Pancreas (tissue), 10 donors: ENCODE measurements around the gene PKD1L1. TPM values are rescaled to one million over a fixed set of nuclear protein-coding genes. Genes with fewer than 3 reads are reported as not detected.

Experiments
- ATAC-seq, 4 donors: fragments of 200-7000 bp; cut with Tn5 transposase; one replicate each; pipeline versions ENCODE4 v1.8.0 to v1.9.1; 2020; ENCODE audit warnings: mild to moderate bottlenecking in 4 of 4, moderate library complexity in 4 of 4
- DNase-seq, 6 donors: peaks; one replicate each; pipeline ENCODE4 v3.0.0-alpha.2; 2020
- FAIRE-seq: peaks from 2 replicates; lab custom pipeline; 2012; peaks lifted over from hg19 to GRCh38; lab: Jason Lieb, UNC
- H3K27ac ChIP-seq, 4 donors: fragments of 200-600 bp; sonication (generic); 1 replicate in 3 of 4; 2 replicates in 1 of 4; pipeline versions ENCODE4 v1.5.0 to v1.8.0; 2020
- H3K27me3 ChIP-seq, 4 donors: fragments of 200-600 bp; one replicate each; pipeline ENCODE4 v1.8.0; 2021
- H3K36me3 ChIP-seq, 3 donors: fragments of 200-600 bp; sonication (generic) in 1 of 3; one replicate each; pipeline versions ENCODE4 v1.5.0 to v1.8.0; 2020 to 2021
- H3K4me1 ChIP-seq, 3 donors: fragments of 200-600 bp; one replicate each; pipeline ENCODE4 v1.8.0; 2021
- H3K4me3 ChIP-seq, 4 donors: fragments of 200-600 bp; sonication (generic) in 2 of 4; one replicate each; pipeline versions ENCODE4 v1.5.0 to v1.8.0; 2020 to 2021
- H3K9me3 ChIP-seq, 4 donors: fragments of 200-600 bp; one replicate each; pipeline ENCODE4 v1.8.0; 2021
- CTCF ChIP-seq, 4 donors: fragments of 200-600 bp; sonication (generic) in 3 of 4; IDR thresholded peaks; one replicate each; pipeline versions ENCODE4 v1.5.0 to v1.8.0; 2021; ENCODE audit warnings: antibody characterized with exemption in 4 of 4
- WGBS, 2 donors: extraction: QIAGEN DNeasy Blood & Tissue Kit; methylation state at CpG; one replicate each; pipeline ENCODE4 v1.1.7; 2013; 5-methylcytosine and 5-hydroxymethylcytosine counted together
- intact Hi-C, 3 donors: fragments of 100-400 bp; cut with DNase I; formaldehyde crosslinking; loops; one replicate each; pipeline versions ENCODE4 v1.11.1 to v1.14.2; 2022
- polyA plus RNA-seq, 2 donors: library from polyadenylated mRNA; stranded (reverse); fragments of 200-250 nt; gene quantifications; one replicate each; pipeline ENCODE4 v1.2.3, GENCODE V29; 2013
- total RNA-seq, 6 donors: library from RNA; stranded (reverse); fragmentation: NEBNext Ultra II Directional in 4 of 6; extraction: Animal tissue kit (Norgen Biotek cat#: 25700) in 4 of 6; gene quantifications; one replicate each; pipeline versions ENCODE4 v1.2.1 to v1.2.4, GENCODE V29; 2021 to 2023
- donor health status: healthy with polysubstance abuse.
- donor health status: DM: no; HTN: no; CAD: no; lungs with moderate emphysema.
- donor health status: DM: no; HTN: no; CAD: no.
- donor health status: control.
- donor health status: control.
- donor health status: Bipolar disorder and iron deficiency.
- donor health status: DM: yes; HTN: yes; CAD: no.
- donor health status: DM: no; HTN: no; CAD: no.
- donor health status: DM: no; HTN: no; CAD: no.
- donor health status: DM: yes; HTN: yes; CAD: no.

Gene PKD1L1
- total and polyA plus RNA-seq, 8 donors, result 0.03 to 0.54 (median 0.13) TPM

GRCh38 chr7:47785923-47786556 is 162.2 kb downstream of the PKD1L1 start:
- ATAC-seq (no peak), DNase-seq (no peak), FAIRE-seq (no peak)
- no peak overlapping the region for H3K4me3 ChIP-seq
- TF ChIP-seq CTCF (IDR thresholded peaks at IDR 0.05), result no peak
- intact Hi-C loops, result no loop called here
- H3K27ac ChIP-seq, result peak overlapping the region in 3 of 4 donors; percentile 36 to 65 (median 63)
- no peaks in the 10 kb centered on the region for H3K36me3 ChIP-seq
- H3K4me1 ChIP-seq, result peaks cover 0 to 11% (median 4%) of the 10 kb centered on the region in 3 donors
- H3K9me3 ChIP-seq, result no peaks in the 10 kb centered on the region
- no peaks in the 10 kb centered on the region for H3K27me3 ChIP-seq
- WGBS, 2 donors, result 93 to 97% methylated on average over 8 of the region's 8 CpGs

DNA sequence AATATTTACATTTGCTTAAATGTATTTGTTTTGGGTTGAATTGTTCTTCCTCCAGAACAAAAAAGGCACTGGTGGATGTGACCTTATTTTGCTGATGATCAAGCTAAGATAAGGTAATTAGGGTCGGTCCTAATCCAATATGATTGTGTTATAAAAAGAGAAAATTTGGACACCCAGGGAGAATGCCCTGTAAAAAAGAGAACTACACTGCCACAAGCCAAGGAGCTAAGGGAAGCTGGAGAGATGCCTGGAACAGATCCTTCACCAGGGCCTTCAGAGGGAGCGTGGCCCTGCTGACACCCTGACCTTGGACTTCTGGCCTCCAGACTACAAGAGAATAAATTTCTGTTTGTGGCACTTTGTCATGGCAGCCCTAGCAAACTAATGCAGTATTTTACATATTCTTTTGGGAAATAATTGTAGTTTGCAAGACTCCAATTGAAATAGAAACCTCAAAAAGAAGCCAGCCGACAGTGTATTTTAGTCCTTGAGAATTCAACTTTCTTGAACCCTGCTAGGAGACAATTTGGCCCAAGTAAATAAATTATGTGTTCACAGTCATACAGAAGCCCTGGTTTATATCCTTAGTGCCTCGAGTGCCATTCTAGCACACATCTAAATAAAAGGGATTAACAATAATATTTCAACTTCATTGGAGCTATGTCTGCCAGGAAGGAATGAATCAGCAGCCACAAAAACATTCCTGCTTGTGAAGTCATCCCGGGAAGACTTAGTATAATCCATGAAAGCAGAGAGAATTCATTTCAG is 164.6 kb downstream of the PKD1L1 start:
- H3K27ac ChIP-seq, result peak overlapping the region in 2 of 4 donors; percentile 9 to 23
- intact Hi-C loops, result no loop called here
- H3K4me3 ChIP-seq, result no peak overlapping the region
- FAIRE-seq (peak; percentile 88), DNase-seq (peak in 1 of 6 donors; percentile 36), ATAC-seq (peak; percentile 7 to 70 (median 64))
- no peaks in the 10 kb centered on the region for H3K27me3 ChIP-seq
- no peaks in the 10 kb centered on the region for H3K36me3 ChIP-seq
- no peak for TF ChIP-seq CTCF (IDR thresholded peaks at IDR 0.05)
- WGBS, 2 donors, result 50 to 58% methylated on average over 5 of the region's 5 CpGs
- no peaks in the 10 kb centered on the region for H3K9me3 ChIP-seq
- peaks cover 0 to 11% (median 4%) of the 10 kb centered on the region in 3 donors for H3K4me1 ChIP-seq

DNA sequence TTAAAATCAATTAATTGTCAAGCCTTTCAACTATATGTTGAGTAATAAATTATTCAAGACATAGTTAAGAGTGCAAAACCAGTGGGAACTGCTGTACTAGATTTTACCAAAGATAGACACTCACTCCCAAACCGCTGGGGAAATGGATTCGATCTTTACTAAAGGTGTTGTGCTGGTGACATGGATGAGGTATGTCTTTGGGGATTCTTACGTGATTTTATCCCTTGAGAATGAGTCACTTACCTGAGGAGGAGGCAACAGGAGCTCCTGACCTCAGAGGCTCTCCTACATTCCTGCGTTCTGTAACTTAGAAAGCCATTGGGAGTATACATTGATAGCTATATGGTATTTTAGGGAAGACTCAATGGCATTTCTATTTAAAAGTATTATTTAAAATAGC is 165.5 kb downstream of the PKD1L1 start:
- TF ChIP-seq CTCF (IDR thresholded peaks at IDR 0.05), result no peak
- DNase-seq (no peak), ATAC-seq (no peak), FAIRE-seq (no peak)
- Histone ChIP-seq H3K9me3 (no peaks in the 10 kb centered on the region), H3K27ac (peak overlapping the region in 1 of 4 donors; percentile 24), H3K27me3 (no peaks in the 10 kb centered on the region), H3K36me3 (no peaks in the 10 kb centered on the region), H3K4me1 (peaks cover 0 to 11% (median 4%) of the 10 kb centered on the region in 3 donors), H3K4me3 (no peak overlapping the region)
- intact Hi-C loops, result no loop called here
- 98% methylated on average over 4 of the region's 4 CpGs for WGBS, 2 donors

DNA sequence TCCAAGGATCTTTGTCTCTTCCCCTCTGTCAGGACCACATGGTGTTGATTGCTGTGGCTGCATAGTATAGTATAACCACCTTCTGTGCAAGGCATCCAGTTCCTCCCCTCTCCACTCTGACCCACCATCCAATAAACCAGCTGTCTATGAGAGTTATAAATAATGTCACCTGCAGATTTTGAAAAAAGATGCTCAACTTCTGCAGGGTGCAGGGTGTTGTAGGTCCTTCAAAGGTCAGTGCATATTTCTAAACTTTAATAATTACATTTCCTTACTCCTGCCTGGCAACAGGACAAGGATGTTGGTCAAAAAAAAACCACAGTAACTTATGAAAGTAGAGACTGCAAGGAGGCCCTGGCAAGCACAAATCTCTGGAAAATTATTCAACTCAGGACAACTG is 166.2 kb downstream of the PKD1L1 start:
- no peak overlapping the region for H3K4me3 ChIP-seq
- FAIRE-seq, result no peak
- no peak overlapping the region for H3K27ac ChIP-seq
- no peaks in the 10 kb centered on the region for H3K36me3 ChIP-seq
- H3K9me3 ChIP-seq, result no peaks in the 10 kb centered on the region
- H3K4me1 ChIP-seq, result peaks cover 0 to 11% (median 4%) of the 10 kb centered on the region in 3 donors
- TF ChIP-seq CTCF (IDR thresholded peaks at IDR 0.05), result no peak
- ATAC-seq, result no peak
- no peaks in the 10 kb centered on the region for H3K27me3 ChIP-seq
- intact Hi-C loops, result no loop called here
- DNase-seq, result no peak

GRCh38 chr7:47780555-47780954 is 167.7 kb downstream of the PKD1L1 start:
- H3K4me1 ChIP-seq, result peaks cover 0 to 11% (median 4%) of the 10 kb centered on the region in 3 donors
- H3K4me3 ChIP-seq, result no peak overlapping the region
- intact Hi-C loops, result no loop called here
- no peaks in the 10 kb centered on the region for H3K36me3 ChIP-seq
- no peak for DNase-seq
- no peaks in the 10 kb centered on the region for H3K27me3 ChIP-seq
- H3K9me3 ChIP-seq, result no peaks in the 10 kb centered on the region
- no peak for FAIRE-seq
- 96 to 98% methylated on average over 5 of the region's 5 CpGs for WGBS, 2 donors
- TF ChIP-seq CTCF (IDR thresholded peaks at IDR 0.05), result no peak
- ATAC-seq, result no peak
- H3K27ac ChIP-seq, result no peak overlapping the region
